ENCODE results near the gene TSNAX.

TSNAX gene

DNA sequence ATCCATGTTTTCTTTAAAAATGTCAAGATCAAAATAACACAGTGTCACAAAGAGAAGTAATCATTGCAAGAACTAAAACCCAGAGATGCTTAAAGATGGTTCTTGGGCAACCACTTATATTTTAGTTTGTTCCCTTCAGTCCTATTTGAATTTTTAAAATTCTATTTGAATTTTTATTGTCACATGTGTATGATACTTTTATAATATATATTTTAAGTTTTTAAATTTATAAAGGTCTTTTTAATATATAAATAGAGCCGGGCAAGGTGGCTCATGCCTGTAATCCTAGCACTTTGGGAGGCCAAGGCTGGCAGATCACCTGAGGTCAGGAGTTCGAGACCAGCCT, 75.8 kb downstream of the TSNAX start:
- no peak for DNase-seq

DNA sequence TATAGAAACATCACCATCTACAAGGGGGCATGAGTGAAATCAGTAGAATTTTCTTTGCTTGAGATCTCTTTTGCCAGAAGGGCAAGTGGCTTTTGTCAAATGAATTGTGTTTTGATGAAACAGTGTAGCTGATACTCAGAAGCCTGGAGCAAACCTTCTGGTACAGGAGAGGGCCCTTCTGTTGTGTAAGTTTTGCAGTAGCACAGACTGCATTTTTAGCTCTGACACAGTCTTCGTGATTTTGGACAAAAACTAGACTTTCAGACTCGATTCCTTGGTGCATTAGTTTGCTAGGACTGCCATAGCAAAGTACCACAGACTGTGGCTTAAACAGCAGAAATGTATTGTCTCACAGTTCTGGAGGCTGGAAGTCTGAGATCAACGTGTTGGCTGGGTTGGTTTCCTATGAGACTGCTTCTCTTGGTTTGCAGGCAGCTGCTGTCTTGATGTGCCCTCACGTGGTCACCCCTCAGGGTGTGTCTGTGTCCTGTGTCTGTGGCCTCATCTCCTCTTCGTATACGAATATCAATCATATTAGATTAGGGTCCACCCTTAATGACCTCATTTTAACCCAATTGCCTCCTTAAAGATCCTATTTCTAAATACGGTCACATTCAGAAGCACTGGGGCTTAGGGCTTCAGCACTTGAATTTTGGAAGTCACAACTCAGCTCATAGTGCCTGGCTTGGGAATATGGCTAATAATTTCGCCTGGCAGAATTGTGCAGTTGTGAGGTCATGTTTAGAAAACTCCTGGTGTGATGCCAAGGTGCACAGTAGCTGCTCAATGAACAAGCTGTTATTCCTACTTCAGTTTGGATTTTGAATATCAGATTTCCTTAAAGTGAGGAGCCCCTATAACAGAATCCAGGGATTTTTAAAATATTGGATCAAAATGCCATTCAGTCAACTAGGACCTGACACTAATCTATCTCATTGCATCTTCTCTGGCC, 77.0 kb downstream of the TSNAX start:
- no peak for DNase-seq

DNA sequence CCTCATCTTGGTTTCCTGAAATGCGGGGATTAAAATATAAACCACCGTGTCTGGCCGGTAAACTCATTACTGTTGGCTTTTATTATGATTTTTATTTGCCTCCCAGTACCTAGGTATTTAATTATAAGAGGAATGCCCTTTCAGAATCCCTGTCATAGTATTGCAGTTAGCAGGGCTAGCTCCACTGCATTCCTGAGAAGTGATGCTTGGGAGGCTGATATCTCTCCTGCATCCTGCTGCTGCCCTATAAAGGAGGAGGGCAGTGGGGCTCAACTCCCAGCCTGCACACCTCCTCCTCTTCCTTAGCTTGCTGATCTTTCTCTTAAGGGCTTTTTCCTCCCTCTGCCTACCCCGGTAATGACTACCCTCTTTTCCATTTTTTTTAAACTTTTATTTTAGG, 78.2 kb downstream of the TSNAX start:
- DNase-seq: no peak

DNA sequence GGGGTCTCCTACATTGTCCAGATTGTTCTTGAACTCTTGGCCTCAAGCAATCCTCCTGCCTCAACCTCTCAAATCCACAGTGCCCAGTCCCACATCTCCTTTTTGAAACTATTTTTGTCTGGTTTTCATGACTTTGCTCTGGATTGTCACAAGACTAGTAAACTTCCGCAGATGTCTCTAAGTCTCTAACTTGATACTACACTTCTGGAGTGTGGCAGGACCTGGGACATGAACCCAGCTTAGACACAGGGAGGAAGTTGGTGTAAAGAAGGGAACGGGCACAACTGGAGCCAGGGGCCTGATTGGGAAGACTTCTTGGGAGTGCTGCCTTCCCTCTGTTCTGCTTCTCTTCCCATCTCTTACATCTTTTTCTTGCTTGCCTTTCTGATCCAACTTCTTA, 81.9 kb downstream of the TSNAX start:
- no peak for DNase-seq

DNA sequence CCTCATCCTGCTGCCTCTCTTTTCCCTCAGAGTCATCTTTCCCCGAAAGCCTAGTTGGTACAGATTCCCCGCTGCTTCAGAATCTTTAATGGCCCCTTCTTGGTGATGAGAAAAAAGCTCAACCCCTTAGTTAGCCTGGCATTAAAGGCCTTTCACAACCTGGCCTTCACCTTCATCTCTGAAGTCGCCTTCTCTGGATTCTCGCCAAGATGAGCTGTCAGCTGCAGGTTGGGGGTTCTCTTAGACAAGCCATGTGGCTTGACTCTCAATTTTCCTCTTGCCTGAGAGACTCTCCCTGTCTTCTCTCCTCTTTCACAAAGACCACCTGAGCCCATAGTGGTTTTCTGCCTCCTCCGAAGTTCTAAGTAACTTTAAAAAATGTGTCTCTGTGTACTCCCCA, 82.6 kb downstream of the TSNAX start:
- DNase-seq: peak; percentile 26

DNA sequence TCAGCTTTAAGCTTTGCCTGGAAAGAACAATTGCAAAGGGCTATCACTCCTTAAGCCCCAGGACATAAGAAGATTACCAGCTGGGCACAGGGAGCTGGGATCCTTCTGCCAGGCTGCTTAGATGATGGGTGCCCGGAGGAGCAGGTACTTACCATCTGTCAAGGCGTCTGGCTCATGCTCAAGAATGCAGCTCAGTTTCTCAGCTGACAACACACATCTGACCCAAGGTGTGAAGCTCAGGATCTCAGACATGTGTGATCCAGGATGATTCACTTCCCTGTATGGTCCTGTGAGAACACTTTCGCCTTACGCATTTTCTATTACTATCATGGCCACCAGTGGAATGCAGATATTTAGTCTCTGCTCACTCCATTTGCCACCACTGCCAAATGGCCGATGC, 83.4 kb downstream of the TSNAX start:
- peak; percentile 10 for DNase-seq

DNA sequence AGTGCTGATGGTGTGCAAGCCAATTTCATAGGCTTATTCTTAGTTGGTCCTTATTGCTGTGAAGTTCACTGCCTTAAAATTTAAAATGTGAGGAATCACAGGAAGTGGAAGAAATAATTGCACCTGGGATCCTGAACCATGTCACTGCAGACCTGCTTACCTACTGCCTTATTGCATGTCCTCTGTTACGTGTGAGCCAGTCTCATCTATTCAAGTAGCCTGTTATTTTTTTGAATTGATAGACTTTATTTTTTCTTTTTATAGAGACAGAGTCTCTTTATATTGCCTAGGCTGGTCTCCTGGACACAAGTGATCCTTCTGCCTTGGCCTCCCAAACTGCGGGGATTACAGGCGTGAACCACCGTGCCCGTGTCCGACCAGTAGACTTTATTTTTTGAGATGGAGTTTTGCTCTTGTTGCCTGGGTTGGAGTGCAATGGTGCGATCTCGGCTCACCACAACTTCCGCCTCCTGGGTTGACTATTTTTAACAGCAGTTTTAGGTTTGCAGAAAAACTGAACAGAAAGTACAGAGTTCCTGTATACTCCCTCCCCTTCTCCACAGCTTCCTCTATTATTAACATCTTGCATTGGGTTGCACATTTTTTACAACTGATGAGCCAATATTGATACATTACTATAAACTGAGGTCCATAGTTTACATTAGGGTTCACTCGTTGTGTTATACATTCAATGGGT, 84.1 kb downstream of the TSNAX start:
- DNase-seq: peak; percentile 63

DNA sequence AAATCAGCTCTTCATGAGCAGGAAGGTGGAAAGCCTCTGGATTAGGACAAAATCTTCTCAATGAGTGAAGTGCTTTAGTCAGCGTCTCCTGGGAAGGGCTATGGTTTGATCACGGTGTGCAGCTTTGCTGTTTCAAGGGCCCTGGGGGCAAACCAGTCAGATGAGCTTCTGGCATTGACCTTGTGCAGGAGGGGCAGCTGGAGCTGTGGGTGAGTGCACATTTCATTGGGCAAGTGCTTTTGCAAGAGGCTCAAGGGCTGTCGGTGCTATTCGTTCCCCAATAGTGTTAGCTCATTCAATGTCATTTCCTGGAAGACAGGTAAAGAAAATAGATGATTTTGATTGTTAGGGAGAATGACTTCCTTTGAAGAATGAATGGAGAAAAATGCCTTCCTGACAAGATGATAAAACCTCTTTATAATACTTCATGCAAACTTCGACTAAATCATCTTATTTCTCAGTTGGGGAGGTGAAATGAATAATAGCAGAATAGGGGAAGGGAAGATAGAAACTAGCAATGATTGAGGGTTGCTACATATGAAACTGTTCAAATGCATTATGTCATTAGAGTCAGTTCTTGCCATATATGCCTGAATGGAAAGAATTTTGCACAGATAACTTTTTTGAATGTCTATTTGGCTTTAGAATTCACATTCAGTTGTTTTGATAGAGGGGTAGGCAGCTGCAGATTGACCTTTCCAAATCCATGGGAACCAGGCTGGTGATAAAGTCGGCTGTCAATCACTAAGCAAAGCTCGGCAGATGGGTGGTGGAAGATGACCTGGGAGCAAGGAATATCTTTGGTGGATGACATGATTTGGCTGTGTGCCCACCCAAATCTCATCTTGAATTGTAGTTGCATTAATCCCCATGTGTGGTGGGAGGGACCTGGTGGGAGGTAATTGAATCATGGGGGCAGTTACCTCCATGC, 85.2 kb downstream of the TSNAX start:
- DNase-seq: peak; percentile 6

Data from CD4-positive, alpha-beta T cell treated with Interleukin-17A for 4 hours (primary cell).